Colon (tissue), 2 donors: ENCODE results near the gene TBPL1.
"Not testable (repeated sequence)": the region's sequence is repeated elsewhere in the genome, so short reads cannot be mapped to it uniquely, and the experiment has no call there.

ENCODE experiments used
- FAIRE-seq: peaks from 2 replicates; lab custom pipeline; 2012; peaks lifted over from hg19 to GRCh38; lab: Jason Lieb, UNC
- donor health status: control.
- donor health status: control.

TBPL1 gene

DNA sequence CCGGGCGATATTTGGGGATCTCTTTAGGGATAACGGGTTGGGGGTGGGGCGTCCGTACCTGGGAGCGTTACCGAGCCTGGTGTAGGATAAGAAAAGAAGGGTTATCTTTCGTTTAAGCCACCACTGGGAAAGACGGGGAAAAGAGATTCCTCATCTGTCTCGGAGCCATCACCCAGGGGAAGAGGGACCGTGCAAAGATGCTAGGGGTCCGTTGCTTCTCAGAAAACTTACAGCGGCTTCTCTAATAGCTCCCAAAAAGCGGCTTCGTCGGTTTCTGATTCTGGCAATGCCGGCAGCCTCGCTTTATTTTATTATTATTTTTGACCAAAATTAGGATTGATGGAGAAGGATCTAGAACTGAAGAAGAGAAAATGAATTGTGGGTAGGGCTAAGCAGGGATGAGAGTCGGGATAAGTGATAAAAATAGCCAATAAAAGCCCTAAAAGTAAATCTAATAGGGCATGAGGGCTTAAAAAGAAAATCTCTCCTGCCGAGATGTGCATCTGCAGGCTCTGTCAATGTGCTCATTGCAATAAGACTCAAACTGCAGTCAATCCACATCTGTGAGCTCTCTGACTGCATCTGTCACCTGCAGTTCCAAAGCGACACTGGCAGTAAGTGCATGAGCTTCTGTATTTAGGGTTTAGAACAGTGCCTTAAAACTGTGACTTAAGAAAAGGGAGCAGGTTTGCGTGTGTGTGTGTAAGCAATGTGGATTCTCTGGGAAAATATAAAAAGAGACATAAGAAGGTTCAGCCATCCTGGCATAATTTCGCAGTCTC lies 801 bp downstream of the TBPL1 start:
- no peak for FAIRE-seq

GRCh38 chr6:133954657-133955576 lies 1.9 kb downstream of the TBPL1 start:
- no peak for FAIRE-seq

- FAIRE-seq = no peak
Measured at GRCh38 chr6:133955582-133956415, 2.8 kb downstream of the TBPL1 start.

GRCh38 chr6:133956416-133957049 lies 3.5 kb downstream of the TBPL1 start:
- no peak for FAIRE-seq

- FAIRE-seq = no peak
Measured at GRCh38 chr6:133957227-133957626, 4.2 kb downstream of the TBPL1 start.

GRCh38 chr6:133957780-133958242 lies 4.8 kb downstream of the TBPL1 start:
- no peak for FAIRE-seq

DNA sequence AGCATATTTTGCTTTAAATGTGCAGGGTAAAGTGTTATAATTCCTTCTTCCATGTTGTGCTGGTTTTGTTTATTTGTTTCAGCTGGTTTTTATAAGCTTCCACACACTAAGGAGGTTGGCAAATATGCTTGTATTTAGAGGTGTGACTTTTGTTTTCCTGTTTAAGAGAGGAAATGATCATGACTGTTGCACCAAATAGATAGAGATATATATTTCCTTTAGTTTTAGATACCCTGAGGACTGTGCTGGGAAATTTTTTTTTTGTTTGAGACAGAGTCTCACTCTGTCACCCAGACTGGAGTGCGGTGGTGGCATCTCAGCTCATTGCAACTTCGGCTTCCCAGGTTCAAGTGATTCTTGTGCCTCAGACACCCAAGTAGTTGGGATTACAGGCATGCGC lies 5.8 kb downstream of the TBPL1 start:
- FAIRE-seq = no peak

GRCh38 chr6:133959667-133960368 lies 6.8 kb downstream of the TBPL1 start:
- FAIRE-seq = no peak

DNA sequence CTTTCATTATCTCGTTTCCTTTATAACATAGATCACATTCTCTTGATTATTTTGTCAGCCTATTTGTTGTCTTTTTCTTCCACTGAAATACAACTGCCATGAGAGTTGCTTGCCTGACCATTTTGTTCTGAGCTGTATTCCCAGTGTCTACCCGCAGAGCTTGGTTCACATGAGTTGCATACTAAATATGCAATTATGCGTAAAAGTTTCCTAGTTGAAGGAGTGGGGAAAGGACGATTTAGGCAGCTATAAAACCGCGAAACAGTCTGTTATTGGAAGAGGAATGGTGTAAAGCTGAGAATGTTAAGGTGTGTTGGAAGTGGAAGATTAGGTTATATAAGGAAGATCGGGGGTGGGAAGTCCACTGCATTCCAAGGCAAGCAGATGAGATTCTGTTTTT lies 8.8 kb downstream of the TBPL1 start:
- no peak for FAIRE-seq

DNA sequence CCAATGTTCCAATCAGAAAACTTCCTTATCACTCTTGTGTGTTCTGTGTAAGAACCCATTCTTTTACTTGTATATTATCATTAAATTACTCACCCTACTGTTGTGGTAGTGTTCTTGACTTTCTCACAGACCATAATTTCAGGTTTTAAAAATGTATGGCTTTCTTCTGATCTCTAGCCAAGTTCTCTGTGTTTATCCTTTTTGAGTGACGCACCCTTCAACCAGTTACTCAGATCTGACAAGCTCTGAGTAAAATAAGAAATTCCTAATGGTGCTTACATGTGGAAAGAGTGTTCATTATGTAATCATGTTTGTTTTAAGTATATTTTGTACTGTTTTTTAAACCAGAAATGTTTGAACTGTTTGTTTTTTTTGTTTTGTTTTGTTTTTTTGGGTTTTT lies 11.0 kb downstream of the TBPL1 start:
- FAIRE-seq = no peak

DNA sequence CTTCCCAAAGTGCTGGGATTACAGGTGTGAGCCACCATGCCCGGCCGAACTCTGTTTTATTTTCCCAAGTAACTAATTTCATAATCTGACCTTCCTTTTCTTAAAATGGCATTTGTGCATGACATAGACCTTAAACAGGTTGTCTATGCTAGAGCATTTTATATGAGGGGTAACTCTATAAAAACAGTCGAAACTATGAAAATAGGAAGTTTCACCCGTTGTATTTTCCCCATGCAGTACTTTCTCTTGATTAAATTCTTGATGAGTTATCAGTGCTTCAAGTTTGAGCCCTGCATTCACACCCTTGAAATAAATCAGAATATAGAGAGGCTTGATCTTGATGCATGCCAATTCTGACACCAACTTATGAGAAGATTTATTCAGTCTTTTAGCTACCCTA lies 11.7 kb downstream of the TBPL1 start:
- no peak for FAIRE-seq

- no peak for FAIRE-seq
Measured at GRCh38 chr6:133965817-133966360, 12.9 kb downstream of the TBPL1 start.

- no peak for FAIRE-seq
Measured at GRCh38 chr6:133966654-133967329, 13.8 kb downstream of the TBPL1 start.

- no peak for FAIRE-seq
Measured at GRCh38 chr6:133967347-133967746, 14.3 kb downstream of the TBPL1 start.

GRCh38 chr6:133967835-133968234 lies 14.8 kb downstream of the TBPL1 start:
- FAIRE-seq = not testable (repeated sequence)

DNA sequence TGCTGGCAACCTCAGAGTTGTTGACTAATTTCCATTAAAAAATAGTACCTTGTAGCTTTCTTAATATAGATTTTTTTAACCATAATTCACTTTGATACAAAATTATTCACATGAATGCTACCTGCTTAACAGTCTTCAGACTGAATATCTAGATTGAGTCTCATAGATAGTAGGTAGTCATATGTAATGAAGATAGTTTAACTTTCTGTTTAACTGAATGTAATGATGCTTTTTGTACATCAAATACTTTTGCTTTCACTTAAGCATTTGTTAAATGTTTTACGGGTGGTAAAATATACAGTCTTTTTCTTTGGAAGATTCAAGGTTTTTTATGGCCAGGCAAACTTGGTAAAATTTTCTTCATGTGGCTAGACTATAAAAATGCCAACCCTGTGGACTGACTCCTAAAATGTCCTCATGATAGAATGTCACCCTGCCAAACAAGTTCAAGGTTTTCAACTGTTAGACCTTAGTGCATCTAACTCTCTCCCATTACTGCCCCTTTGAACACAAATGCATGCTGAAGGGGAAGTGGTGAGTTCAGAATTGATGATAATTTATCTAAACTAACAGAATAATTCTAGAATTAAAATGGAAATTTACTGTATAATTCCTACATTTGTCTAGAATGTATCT lies 16.4 kb downstream of the TBPL1 start:
- FAIRE-seq = no peak

DNA sequence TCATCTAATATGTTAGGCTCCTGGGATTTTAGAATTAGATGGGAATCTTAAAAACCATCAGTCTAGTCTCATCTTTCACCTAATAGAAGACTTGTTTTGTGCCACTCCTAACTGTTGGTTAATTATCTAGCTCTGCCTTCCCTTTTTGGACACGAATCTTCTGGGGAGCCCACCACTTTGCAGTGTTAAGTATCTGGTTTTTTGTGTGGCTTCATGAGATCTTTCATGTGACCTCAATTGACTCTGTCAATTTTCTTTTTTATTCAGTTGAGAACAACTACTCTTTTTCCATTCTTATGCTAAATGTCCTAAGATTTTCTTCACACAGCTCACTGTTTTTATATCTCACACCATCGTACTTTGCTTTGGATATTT lies 16.9 kb downstream of the TBPL1 start:
- no peak for FAIRE-seq

- no peak for FAIRE-seq
Measured at GRCh38 chr6:133971861-133972260, 18.8 kb downstream of the TBPL1 start.

GRCh38 chr6:133972388-133972787 lies 19.4 kb downstream of the TBPL1 start:
- no peak for FAIRE-seq
